Upper lobe of right lung (tissue), 1 donor: Measurements from ENCODE around the gene RNASEL. TPM values are rescaled to one million over a fixed set of nuclear protein-coding genes. Genes with fewer than 3 reads are reported as not detected.

ENCODE experiments used
- ATAC-seq: fragments of 200-7000 bp; cut with Tn5 transposase; one replicate; pipeline ENCODE4 v1.9.1; 2020; ENCODE audit warnings: mild to moderate bottlenecking, moderate library complexity
- DNase-seq: peaks from one replicate; pipeline ENCODE4 v3.0.0-alpha.2; 2020
- H3K27ac ChIP-seq: fragments of 200-600 bp; one replicate; pipeline ENCODE4 v1.8.0; 2022
- H3K27me3 ChIP-seq: fragments of 200-600 bp; one replicate; pipeline ENCODE4 v1.8.0; 2022; ENCODE audit warnings: mild to moderate bottlenecking
- H3K36me3 ChIP-seq: fragments of 200-600 bp; one replicate; pipeline ENCODE4 v1.8.0; 2022
- H3K4me1 ChIP-seq: fragments of 200-600 bp; one replicate; pipeline ENCODE4 v1.8.0; 2022
- H3K4me3 ChIP-seq: fragments of 200-600 bp; one replicate; pipeline ENCODE4 v1.8.0; 2022; ENCODE audit warnings: mild to moderate bottlenecking
- H3K9me3 ChIP-seq: fragments of 200-600 bp; one replicate; pipeline ENCODE4 v1.8.0; 2022
- CTCF ChIP-seq: fragments of 200-600 bp; IDR thresholded peaks from one replicate; pipeline ENCODE4 v1.8.0; 2022; ENCODE audit warnings: antibody characterized with exemption
- intact Hi-C: fragments of 100-400 bp; cut with DNase I; formaldehyde crosslinking; loops from one replicate; pipeline ENCODE4 v1.11.0; 2022
- total RNA-seq: library from RNA; stranded (reverse); fragmentation: NEBNext Ultra II Directional; extraction: Animal tissue kit (Norgen Biotek cat#: 25700); gene quantifications from one replicate; pipeline ENCODE4 v1.2.1, GENCODE V29; 2021
- donor health status: DM: no; HTN: yes; CAD: no; lungs with severe emphysema.

RNASEL gene
- total RNA-seq, 1 donor from 2014 or later = 12.8 TPM

- no peak for DNase-seq
- TF ChIP-seq CTCF = no peak
- H3K4me3 ChIP-seq = no peak overlapping the region
- no peaks in the 10 kb centered on the region for H3K9me3 ChIP-seq
- intact Hi-C loops = no loop called here
- no peak for ATAC-seq
- H3K27me3 ChIP-seq = no peaks in the 10 kb centered on the region
- no peaks in the 10 kb centered on the region for H3K4me1 ChIP-seq
- H3K27ac ChIP-seq = no peak overlapping the region
- H3K36me3 ChIP-seq = no peaks in the 10 kb centered on the region
Observed at GRCh38 chr1:182567629-182568028, 21.4 kb downstream of the RNASEL start.

- TF ChIP-seq CTCF = no peak
- Histone ChIP-seq H3K4me1 (no peaks in the 10 kb centered on the region), H3K4me3 (no peak overlapping the region), H3K27ac (no peak overlapping the region), H3K9me3 (no peaks in the 10 kb centered on the region), H3K36me3 (no peaks in the 10 kb centered on the region), H3K27me3 (no peaks in the 10 kb centered on the region)
- intact Hi-C loops = no loop called here
- ATAC-seq (no peak), DNase-seq (no peak)
Observed at GRCh38 chr1:182565537-182565936, 23.5 kb downstream of the RNASEL start.

GRCh38 chr1:182564406-182565004, 24.6 kb downstream of the RNASEL start:
- Histone ChIP-seq H3K27ac (no peak overlapping the region), H3K9me3 (no peaks in the 10 kb centered on the region), H3K36me3 (no peaks in the 10 kb centered on the region), H3K4me3 (no peak overlapping the region), H3K27me3 (no peaks in the 10 kb centered on the region), H3K4me1 (no peaks in the 10 kb centered on the region)
- ATAC-seq = no peak
- intact Hi-C loops = no loop called here
- no peak for TF ChIP-seq CTCF
- DNase-seq = no peak

GRCh38 chr1:182563095-182563494, 26.0 kb downstream of the RNASEL start:
- no peak for TF ChIP-seq CTCF
- no peak overlapping the region for H3K4me3 ChIP-seq
- DNase-seq (no peak), ATAC-seq (no peak)
- H3K27me3 ChIP-seq = no peaks in the 10 kb centered on the region
- no peaks in the 10 kb centered on the region for H3K4me1 ChIP-seq
- no peaks in the 10 kb centered on the region for H3K36me3 ChIP-seq
- intact Hi-C loops = no loop called here
- H3K27ac ChIP-seq = no peak overlapping the region
- H3K9me3 ChIP-seq = no peaks in the 10 kb centered on the region

- no peaks in the 10 kb centered on the region for H3K36me3 ChIP-seq
- H3K4me1 ChIP-seq = no peaks in the 10 kb centered on the region
- no peak for TF ChIP-seq CTCF
- H3K4me3 ChIP-seq = no peak overlapping the region
- ATAC-seq (no peak), DNase-seq (no peak)
- no peaks in the 10 kb centered on the region for H3K27me3 ChIP-seq
- no peaks in the 10 kb centered on the region for H3K9me3 ChIP-seq
- intact Hi-C loops = no loop called here
- no peak overlapping the region for H3K27ac ChIP-seq
Observed at GRCh38 chr1:182561456-182561855, 27.6 kb downstream of the RNASEL start.
